Mesenteric fat pad (tissue), 1 donor: Measurements from ENCODE around the gene SPG7. TPM values are rescaled to one million over a fixed set of nuclear protein-coding genes. Genes with fewer than 3 reads are reported as not detected.

Source experiments
- DNase-seq: peaks from one replicate; pipeline ENCODE4 v3.0.0-alpha.2; 2020; ENCODE audit warnings: low spot score
- total RNA-seq: library from RNA; stranded (reverse); fragmentation: NEBNext Ultra II Directional; extraction: Animal tissue kit (Norgen Biotek cat#: 25700); gene quantifications from one replicate; pipeline ENCODE4 v1.2.1, GENCODE V29; 2021
- donor health status: DM: yes; HTN: yes; CAD: no.

SPG7 gene
- total RNA-seq, 1 donor from 2014 or later: 90.0 TPM

DNA sequence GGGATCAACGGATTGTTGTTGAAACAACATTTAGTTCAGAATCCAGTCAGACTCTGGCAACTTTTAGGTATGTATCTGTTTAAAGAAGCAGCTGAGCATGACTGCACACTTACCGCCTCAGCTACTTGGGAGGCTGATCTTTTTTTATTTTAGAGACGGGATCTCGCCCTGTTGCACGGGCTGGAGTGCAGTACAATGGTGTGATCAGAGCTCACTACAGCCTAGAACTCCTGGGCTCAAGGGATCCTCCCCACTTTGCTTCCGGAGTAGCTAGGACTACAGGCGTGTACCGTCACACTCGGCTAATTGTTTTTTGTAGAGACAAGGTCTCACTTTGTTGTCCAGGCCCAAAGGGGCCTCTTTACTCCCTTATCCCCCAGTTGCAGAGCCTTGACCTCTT is 2.3 kb downstream of the SPG7 start:
- DNase-seq: no peak

DNA sequence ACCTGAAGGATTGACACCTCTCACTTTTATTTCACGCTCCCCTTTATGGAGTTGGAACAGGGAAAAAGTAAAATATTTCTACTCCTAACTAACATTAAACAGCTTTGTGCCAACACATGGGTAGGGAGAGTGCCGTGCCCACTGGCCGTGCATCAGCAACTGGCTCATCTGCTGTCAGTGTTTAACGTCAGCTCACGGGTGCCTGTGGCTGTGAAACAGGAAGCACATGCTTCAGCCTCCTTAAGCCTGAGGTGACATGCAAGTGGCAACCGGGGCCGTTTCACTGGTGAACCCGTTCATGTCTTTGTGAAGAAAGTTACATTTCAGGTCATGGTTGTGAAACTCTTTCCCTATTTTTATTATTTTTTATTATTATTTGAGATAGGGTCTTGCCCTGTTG is 3.2 kb downstream of the SPG7 start:
- no peak for DNase-seq

DNA sequence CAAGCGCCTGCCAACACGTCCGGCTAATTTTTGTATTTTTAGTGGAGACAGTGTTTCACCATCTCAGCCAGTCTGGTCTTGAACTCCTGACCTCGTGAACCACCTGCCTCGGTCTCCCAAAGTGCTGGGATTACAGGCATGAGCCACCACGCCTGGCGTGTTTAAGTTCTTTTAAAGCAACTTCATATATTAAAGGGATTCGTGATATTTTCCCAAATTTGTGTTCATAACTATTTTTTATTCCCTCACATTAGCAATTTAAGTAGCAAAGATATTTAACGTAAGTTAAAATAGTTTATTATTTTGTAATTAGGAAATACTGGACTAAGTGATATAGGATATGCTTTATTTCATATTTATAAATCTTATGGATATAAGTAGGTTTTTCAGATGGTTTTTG is 4.2 kb downstream of the SPG7 start:
- no peak for DNase-seq

DNA sequence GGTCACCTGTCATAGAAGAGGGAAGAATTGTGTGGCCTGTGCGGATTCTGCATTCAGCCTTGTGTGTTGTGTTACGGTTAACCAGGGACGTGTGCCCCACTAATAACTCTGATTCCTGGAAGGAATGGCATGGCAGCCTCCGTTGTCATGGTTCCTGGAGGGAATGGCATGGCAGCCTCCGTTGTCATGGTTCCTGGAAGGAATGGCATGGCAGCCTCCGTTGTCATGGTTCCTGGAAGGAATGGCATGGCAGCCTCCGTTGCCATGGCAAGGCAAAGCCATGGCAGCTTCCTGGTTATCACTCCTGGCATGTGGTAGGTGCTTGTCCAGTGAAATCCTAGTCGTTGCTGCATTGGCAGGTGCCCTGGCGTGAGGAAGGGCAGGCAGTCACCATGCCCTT is 8.9 kb downstream of the SPG7 start:
- DNase-seq: no peak

DNA sequence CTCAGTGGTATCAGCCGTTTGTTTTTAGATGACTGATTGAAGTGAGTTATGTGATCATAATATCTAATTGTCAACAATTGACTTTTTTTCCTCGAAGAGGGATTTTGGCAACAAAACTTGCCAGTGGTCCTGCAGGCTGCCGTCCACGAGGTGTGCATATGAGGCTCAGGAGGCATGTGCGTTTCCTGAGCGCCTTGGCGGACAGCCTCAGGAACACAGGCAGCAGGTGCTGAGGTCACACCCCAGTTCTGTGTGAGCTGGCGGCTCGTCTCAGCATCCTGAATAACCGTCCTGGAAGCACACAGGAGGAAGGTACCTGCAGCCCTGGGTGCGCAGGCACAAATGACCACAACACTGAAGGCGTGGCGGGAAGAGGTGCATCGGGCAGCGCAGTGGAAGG is 11.7 kb downstream of the SPG7 start:
- DNase-seq: no peak

DNA sequence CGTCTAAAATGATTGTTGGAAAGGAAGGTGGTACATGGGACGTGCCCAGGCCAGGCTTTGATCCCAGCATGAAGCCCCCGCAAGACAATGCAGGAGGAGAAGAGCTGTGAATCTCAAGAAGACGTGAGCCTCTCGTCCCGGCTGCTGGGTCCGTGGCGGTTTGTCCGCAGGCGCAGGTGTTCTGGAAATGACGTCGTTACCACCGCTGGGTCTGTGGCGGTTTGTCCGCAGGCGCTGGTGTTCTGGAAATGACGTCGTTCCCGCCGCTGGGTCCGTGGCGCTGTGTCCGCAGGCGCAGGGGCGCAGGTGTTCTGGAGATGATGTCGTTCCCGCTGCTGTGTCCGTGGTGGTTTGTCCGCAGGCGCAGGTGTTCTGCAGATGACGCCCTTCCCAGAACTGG is 14.1 kb downstream of the SPG7 start:
- DNase-seq: no peak

DNA sequence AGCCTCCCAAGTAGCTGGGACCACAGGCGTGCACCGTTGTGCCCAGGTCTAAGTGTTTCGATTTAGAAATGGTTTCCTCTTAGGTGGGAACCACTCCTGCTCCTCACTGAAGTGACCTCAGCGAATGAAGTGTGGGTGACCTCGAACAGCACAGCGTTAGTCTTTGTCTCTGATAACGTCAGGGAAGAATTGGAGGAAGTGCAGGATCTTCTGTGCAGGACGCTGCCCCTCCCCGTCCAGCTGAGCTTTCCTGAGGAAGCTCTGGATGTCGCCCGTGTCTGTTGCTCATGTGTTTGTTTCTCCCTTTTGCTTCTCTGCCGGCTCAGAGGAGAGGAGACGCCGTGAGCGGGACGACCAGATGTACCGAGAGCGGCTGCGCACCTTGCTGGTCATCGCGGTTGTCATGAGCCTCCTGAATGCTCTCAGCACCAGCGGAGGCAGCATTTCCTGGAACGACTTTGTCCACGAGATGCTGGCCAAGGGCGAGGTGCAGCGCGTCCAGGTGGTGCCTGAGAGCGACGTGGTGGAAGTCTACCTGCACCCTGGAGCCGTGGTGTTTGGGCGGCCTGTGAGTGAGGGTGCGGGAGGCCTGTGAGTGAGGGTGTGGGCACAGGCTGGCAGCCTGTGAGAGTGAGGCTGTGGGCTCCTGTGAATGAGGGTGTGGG is 15.6 kb downstream of the SPG7 start:
- no peak for DNase-seq

DNA sequence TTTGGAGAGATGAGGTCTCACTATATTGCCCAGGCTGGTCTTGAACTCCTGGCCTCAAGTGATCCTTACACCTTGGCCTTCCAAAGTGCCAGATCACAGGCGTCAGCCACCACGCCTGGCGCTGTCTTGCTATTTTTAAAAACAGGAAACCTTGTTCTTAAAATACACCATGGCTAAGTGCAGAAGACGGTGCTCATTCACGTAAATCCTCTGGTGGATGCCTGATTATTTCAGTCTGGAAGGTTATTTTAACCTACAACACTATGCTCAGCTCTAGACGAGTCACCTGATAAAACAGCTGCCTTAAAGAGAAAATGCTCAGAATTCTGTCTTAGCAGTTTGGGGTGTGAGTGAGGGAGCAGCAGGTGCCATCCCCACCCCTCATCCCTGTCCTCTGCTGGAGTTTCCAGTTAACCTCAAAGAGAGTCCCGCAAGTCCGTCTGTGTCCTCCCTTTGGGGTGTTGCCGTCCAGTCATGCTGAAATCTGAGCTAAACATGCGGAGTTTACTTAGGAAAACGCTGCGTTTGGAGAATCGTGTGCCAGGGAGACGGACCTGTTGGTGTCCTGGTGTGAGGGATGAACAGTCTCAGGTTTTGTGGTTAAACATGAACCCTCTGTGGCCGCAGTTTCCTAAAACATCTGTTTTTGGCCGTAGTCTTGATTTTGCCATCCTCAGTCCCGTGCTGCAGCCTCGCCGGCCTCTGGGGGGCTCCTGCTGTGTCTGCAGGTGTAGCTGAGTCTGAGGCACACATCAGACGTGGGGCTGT is 17.1 kb downstream of the SPG7 start:
- DNase-seq: no peak

DNA sequence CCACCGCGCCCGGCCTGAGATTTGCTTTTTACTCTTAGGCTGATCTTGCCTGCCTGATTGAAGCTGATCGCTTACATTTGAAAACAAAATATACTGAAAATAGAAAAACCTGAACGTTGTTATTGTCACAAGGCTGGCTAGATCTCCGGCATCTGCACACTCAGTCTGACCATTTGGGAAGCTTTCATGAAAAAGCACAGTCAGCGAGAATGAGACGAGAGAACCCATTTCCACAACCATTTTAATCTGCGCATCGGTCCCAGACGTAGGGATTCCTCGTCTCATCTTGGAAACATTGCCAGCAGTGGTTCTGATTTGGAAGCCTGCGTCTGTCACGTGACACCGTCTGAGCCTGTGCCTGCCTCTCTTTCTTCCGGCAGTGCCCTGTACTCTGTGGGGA is 20.9 kb downstream of the SPG7 start:
- DNase-seq: no peak

DNA sequence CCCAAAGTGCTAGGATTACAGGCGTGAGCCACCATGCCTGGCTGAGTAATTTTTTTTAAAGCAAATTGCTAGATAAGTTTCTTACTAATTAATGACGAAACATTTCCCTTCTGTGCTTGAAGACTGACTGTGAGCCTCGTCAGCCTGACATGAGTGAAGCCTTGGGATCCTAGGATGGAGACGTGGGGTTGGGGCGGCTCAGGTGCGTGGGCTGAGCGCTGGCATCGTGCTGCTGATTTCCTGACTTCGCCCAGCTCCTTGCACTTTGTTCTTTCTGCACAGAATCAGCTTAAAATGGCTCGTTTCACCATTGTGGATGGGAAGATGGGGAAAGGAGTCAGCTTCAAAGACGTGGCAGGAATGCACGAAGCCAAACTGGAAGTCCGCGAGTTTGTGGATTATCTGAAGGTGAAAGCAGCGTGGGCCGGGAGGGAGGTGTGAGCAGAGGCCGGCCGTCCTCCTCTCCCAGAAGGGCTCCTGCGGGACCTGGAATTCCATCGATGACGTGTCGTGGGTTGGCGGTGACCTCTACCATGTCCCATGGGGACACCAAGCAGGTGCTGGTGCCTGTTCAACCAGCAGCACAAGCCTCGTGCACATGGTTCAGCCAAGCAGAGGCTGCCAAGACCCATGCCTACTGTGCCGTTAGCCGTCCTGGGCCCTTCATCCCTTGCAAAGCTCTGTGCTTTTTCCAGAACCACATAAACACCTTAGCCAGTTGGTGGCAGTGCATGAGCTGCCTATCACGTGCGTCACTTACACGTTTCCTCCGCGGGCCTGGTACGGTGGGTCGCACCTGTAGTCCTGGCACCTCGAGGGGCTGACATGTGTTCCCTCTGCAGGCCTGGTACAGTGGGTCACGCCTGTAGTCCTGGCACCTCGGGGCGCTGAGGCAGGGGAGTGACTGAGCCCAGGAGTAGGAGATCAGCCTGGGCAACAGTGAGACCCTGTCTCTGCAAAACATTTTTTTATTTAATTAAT is 22.5 kb downstream of the SPG7 start:
- DNase-seq: no peak

DNA sequence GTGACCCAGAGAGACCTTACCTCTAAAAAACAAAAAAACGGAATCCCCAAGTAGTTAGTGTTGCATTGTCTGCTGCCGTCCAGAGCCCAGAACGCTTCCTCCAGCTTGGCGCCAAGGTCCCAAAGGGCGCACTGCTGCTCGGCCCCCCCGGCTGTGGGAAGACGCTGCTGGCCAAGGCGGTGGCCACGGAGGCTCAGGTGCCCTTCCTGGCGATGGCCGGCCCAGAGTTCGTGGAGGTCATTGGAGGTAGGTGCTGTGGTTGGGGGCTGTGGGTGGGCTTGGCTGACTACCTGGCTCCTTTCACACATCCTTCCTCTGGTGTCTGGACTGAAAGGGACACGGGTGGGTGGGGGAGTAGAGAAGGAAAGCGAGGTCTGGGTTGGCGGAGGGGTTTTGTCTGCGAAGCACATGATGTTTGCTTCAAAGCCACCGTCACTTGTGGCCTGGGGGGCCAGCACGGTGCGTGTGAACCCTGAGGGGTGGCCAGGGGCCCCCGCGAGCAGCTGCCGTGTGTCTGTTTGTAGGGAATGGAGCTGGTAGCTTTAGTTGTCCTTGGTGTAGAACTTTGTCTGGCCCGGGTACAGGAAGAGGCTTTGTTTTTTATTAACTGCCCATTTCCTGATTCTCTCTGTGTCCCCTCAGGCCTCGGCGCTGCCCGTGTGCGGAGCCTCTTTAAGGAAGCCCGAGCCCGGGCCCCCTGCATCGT is 23.8 kb downstream of the SPG7 start:
- no peak for DNase-seq

DNA sequence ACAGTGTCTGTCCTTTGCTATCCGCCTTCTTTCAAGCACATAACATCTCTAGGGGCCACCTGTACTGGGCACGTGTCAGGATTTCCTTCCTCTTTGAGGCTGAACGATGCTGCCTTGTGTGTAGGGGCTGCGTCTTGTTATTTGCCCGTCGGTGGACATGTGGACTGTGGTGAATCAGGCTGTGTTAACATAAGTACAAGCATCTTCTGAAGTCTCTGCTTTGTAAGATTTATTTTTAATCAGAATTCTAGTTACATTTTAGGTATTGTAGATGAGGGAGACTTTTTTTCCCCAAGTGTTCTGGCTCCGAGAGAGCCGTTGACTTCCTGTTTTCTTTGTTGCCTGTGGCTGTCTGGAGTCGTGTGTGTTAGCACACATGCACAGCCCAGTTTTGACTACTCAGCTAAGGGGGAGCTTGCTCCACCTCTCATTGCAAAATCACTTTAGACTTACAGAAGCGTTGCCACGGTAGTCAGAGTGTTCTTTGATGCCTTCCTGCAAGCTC is 26.1 kb downstream of the SPG7 start:
- no peak for DNase-seq

DNA sequence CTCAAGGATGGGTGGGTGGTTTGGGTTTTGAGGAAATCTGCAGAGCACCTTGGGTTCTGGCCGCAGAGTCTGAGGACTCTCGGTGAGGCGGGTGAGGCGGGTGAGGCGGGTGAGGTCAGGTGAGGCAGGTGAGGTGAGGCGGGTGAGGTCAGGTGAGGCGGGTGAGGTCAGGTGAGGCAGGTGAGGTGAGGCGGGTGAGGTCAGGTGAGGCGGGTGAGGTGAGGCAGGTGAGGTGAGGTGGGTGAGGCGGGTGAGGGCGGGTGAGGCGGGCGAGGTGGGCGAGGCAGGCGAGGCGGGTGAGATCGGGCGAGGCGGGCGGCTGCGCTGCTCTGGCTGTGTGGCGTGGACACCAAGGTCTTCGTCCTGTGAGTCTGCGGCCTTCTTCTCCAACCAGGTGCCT is 28.2 kb downstream of the SPG7 start:
- no peak for DNase-seq

DNA sequence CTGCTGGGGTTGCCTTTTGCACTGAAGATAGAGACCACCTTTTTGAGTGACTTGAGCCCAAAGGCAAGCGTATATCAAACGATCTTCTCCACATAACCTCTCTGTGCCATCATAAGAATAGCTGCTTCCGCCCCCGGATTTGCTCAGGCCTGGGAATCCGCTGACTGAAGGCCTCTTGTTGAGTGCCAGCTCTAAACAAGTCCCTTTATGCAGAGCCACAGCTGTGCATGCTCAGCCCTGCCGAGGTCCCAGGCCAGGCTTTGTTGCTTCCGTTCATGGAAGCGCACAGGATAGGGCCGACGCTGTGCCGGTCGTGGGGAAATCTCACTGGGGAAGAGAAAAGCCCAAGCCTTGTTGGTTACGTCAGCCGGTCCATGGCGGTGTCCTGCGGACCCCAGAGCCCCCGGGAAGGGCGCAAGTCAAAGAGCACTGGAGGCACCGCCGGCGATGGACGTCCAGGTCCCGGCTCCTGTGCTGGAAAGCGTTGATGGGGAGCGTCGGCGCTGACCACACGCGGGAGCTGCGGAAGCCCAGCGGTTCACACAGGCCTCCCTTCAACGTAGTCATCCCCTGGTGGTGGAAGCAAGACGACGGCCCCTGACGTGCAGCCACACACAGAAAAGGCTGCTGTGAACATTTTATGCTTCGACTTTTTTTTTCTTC is 28.8 kb downstream of the SPG7 start:
- no peak for DNase-seq

DNA sequence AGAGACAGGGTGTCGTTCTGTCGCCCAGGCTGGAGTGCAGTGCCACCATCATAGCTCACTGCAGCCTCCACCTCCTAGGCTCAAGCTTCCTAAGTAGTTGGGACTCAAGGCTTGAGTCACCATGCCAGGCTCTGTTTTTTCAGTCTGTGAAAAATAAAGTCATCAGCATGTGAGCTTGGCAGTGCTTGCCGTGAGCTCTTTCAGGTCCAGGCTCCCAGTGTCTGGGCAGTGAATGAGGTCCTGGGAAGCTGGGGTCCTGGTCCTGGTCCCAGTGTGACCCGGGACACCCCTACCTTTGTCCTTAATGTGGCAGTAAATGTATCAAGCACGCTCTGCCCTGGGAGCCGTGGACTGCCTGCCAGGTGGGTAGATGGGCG is 29.3 kb downstream of the SPG7 start:
- no peak for DNase-seq

DNA sequence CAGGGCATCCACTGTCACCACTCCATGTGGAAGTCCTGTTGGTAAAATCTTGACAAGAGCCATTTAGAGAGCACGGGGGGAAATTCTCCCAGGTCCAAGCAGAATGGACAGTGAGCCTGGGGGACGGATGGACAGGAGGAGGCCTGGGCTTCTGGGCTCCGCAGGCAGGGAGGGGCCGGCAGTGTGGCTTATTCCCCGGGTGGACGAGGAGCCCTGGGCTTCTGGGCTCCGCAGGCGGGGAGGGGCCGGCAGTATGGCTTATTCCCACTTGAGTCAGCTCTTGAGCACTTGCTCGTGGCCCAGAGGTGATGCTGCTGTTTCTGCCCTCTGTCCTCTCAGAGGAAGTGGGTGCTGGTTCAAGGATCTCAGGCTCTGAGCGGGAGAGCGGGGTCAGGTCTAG is 30.1 kb downstream of the SPG7 start:
- DNase-seq: no peak

DNA sequence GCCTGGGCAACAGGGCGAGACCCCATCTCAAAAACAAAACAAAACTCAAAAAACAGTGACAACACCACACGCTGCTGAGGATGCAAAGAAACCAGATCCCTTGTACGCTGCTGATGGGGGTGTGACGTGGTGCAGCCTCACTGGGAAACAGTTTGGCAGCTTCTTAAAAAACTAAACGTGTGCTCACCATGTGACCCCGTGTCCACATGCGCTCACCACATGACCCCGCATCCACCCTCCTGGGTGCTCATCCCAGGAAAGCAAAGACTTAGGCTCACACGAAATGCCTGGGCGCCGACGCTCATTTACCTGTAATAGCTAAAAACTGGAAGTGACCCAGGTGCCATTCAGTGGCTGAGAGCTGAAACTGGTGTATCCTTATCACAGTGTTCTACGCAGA is 32.4 kb downstream of the SPG7 start:
- no peak for DNase-seq

DNA sequence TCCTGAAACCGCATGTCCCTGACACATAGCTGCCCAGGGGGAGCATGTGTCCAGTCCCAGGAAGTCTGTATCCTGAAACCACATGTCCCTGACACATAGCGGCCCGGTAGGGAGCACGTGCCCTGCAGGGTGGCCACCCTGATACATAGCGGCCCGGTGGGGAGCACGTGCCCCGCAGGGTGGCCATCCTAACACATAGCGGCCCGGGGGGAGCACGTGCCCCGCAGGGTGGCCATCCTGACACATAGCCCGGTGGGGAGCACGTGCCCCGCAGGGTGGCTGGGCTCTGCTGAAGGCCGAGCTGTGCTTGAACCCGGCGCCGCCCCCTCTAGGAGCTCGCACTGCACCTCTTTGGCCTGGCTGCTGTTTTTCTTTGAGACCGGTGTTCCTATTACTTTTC is 33.6 kb downstream of the SPG7 start:
- no peak for DNase-seq

DNA sequence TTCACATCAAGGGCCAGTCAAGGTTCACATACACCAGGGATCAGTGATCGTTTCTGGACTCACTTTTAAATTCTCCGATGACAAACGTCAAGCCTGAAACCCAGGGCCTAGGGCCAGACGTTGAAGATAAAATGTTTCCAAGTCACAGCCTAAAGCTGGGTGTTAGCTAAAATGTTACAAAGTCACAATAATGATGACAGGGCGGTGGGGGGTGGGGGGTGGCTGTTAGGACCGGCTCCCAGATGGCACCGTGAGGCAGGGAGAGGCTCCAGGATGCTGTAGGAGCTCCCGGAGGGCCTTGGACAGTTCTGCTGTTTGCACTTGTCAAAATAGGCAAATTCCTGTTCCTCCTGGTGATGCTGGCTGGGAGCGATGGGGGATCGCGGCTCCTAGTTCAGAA is 35.9 kb downstream of the SPG7 start:
- DNase-seq: no peak

DNA sequence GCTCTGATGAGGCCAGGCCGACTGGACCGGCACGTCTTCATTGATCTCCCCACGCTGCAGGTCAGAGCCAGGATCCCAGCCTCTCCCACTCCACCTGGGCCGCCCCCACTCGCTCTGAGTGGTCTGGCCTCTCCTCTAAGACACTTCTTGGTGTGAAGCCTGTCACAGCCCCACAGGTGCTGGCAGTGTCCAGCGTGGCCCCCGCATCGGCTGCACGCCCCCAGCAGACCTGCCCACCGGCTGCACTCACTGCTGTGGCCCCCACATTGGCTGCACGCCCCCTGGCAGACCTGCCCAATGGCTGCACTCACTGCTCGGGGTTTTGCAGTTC is 36.5 kb downstream of the SPG7 start:
- DNase-seq: no peak
